ENCODE measurements around the gene SMIM26.

Gene SMIM26

DNA sequence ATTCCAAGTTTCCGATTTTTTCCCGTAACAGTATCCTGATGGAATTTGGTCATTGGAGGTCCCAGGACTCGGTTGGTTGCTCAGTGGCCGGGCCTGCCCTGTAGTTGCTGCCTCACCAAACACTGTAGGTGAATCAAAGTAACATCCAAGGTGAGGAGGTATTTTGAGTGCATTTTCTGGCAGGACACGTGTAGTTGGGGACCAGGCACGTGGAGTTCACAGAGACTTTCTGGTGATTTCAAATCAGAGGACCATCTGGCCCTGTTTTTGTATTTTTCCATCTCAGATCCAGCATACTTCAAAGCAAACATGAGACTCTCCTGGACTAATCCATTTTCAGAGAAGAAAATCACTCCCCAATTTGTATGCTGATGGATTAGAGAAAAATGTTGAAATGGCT is 10.7 kb downstream of the SMIM26 start:
- no peak for DNase-seq (ENCODE audit: low read depth)
- no peak overlapping the region for H3K4me3 ChIP-seq (ENCODE audit: low read depth, low read length)

DNA sequence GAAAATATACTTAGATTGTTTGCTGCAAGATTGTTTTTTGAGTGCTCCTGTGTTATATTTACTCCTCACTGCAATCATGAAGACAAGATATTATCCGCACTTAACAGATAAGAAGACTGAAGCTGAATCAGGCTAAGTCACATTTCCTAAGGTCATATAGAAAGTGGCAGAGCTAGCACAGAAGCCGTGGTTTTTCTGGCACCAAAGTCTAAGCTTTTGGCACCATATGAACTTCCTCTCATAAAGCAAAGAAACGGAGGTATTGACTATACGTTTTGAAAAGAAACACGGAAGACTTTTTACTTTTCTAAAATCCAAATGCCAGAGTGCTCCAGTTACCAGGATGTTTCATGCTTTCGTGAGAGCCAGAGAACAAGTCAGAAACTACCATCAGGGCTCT is 11.3 kb downstream of the SMIM26 start:
- H3K4me3 ChIP-seq (ENCODE audit: low read depth, low read length), result no peak overlapping the region
- DNase-seq (ENCODE audit: low read depth), result no peak

DNA sequence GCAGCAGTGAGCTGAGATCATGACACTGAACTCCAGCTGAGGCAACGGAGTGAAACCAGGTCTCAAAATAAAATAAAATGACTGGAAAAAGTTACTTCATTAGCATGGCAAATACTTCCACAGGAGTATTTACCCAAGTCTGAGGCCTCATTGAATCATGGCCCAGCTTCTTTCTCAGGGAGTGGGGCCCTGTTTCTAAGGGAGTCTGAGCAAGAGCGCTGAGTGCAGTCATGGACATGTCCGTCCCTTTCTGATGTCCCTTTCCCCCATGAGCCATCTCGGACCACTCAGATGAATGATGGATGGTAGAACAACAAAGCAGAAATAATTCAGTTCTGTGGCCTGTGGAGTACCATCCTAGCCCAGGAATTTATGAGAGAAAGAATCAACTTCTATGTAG is 12.8 kb downstream of the SMIM26 start:
- DNase-seq (ENCODE audit: low read depth), result no peak
- H3K4me3 ChIP-seq (ENCODE audit: low read depth, low read length), result no peak overlapping the region

DNA sequence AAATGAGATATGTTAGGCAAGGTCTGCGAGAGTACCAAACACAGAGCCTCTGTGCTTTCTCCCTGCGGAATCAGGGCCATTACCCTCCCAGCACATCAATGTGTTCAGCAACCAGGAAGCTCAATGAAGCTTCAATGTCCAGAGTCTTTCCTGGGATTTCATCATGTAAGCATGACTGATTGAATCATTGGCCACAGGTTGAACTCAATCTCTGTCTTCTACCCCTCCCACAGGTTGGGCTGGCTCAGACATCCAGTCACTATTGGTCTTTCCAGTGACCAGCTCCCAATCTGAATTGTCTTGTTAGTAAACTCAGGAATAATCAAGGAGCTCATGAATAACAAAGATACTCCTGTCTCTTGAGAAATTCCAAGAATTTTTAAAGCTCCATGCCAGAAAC is 17.9 kb downstream of the SMIM26 start:
- H3K4me3 ChIP-seq (ENCODE audit: low read depth, low read length), result no peak overlapping the region
- peak; percentile 56 for DNase-seq (ENCODE audit: low read depth)

DNA sequence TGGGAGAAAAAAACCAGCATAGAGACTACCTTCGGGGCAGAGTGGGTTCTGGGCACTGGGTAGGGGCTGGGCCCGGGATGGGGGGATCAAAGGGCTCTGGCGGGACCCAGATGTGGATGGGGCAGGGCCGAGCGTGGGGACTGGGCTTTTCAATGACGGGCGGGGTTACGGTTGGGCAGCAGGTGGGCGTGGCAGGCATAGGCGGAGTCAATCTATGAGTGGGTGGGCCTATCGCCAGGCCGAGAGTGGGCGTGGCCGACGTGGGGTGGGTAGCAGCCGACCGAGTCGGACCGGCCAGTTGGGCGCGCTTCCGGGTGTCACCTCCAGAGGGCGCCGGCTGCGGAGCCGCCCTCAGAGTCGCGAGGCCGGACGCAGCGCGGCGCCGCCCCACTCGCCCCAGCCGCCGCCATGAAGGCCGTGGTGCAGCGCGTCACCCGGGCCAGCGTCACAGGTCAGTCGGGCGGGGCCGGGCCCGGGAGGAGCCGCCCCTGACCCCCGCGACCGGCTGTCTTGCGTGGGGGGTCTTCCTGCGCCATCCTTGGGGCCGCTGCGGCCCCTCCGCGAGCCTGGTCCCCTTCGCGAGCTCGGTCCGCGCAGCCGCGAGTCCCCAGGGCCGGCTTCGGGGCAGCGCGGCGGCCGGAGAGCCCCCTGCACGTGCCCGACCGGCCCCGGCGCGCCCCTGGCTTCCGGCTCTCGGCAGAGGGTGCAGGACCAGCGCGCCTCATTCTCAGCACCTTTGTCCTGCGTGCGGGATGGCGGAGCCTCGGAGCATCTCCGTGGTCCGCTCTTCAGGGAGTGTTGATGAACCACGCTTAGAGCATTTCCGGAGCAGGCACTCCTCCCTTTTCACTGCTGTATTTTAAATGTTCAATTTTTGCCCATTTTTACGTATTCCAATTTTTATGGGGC is 20.7 kb downstream of the SMIM26 start, which contains the start of gene DTD1:
TSS of gene DTD1 (plus strand) at position 390 of the 909 bp plus-strand sequence. CDS start at position 409, 19 bp downstream.
- peak within 1 kb of the TSS; percentile 69 for H3K4me3 ChIP-seq (ENCODE audit: low read depth, low read length)
- peak; percentile 52 for DNase-seq (ENCODE audit: low read depth)

DNA sequence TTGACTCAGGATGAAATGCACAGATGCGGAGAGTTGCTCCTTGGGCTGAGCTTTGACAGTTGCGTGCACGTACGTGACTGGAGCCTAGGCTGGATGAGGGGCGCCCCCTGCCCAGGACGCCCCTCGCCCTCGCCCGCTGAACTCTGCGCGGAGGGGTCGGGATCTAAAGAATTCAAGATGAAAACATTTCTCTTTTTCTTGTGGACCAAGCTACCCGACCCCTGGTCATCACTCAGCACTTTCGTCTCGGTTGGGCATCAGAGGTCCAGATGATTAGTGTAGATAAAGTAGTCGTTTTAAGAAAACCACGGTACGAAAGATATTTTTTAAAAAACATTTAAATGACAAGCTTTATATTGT is 21.3 kb downstream of the SMIM26 start:
- DNase-seq (ENCODE audit: low read depth), result no peak
- peak overlapping the region; percentile 69 for H3K4me3 ChIP-seq (ENCODE audit: low read depth, low read length)

DNA sequence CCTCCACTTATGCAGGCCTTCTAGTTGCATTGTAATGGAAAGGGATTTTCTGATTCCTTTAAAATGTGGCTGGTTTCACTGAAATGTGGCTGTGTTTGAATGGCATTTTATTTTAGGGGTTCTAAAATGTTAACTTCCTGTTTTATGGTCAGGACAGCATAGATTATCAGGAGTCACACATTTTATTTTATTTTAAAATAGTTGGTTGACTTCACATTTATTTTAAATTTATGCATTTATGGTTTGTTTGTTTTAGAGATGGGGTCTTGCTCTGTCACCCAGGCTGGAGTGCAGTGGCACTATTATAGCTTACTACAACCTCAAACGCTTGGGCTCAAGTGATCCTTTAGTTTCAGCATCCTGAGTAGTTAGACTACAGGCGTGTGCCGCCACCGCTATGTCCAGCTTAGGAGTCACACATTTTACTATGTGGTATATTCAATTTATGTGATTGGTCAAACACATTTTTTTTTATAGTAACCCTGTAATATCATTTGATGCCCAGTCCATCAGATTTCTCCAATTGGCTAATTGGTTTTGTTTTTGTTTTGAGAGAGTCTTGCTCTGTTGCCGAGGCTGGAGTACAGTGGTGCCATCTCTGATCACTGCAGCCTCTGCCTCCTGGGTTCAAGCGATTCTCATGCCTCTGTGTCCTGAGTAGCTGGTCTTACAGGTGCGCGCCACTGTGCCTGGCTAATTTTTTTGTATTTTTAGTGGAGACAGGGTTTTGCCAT is 22.9 kb downstream of the SMIM26 start:
- no peak overlapping the region for H3K4me3 ChIP-seq (ENCODE audit: low read depth, low read length)
- no peak for DNase-seq (ENCODE audit: low read depth)

DNA sequence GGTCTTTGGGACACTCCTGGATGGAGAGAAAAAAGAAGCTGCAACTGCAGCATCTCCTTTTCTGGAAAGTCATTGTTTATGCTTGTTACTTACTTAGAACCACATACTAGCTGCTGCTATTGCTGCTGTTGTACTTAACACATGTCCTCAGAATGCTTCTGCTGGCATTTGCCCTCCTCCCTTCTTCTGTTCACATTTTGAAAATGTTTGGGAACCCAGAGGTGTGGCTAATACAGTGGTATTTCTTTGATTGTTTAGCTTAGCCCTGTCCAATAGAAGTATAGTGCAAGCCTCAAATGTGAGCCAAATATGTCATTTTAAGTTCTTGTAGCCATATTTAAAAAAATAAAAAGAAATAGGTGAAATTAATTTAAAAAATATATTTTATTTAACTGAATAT is 29.0 kb downstream of the SMIM26 start:
- DNase-seq (ENCODE audit: low read depth), result no peak
- no peak overlapping the region for H3K4me3 ChIP-seq (ENCODE audit: low read depth, low read length)

DNA sequence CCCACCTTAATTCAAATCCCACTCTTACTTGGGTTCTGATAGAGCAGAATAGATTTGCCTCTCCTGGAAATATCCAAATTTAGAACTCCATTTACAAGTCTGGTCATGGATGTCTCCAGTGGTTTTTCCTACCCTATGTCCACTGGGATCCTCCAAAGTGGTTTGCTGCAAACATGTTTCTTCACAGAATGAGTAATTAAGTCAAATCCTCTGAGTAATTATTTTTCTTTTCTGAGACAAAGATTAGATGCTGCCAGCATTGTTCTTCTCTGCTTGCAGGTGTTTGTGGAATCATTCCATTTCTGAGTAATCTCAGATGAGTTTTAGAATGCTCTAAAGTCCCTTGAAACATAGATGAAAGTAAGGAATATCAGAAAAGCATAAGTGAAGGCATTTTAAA is 42.5 kb downstream of the SMIM26 start:
- DNase-seq (ENCODE audit: low read depth), result no peak
- no peak overlapping the region for H3K4me3 ChIP-seq (ENCODE audit: low read depth, low read length)

DNA sequence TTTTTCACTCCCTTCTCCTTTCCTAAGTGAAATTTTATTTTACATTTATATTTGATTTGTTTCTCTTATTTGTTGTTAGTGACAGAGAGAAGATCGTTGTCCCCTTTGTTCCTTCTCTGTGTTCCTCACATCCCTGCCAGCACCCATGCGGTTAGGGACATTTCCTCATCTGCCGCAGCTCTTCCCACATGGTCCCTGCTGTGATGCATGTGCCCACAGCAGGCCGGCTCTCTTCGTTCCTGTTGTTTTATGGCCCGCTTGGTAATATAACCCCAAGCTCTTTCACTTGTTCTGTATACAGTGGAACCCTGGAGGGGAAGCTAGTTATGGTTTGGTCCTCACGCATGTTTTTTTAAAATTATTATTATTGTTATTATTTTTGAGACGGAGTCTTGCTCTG is 44.3 kb downstream of the SMIM26 start:
- H3K4me3 ChIP-seq (ENCODE audit: low read depth, low read length), result no peak overlapping the region
- no peak for DNase-seq (ENCODE audit: low read depth)

DNA sequence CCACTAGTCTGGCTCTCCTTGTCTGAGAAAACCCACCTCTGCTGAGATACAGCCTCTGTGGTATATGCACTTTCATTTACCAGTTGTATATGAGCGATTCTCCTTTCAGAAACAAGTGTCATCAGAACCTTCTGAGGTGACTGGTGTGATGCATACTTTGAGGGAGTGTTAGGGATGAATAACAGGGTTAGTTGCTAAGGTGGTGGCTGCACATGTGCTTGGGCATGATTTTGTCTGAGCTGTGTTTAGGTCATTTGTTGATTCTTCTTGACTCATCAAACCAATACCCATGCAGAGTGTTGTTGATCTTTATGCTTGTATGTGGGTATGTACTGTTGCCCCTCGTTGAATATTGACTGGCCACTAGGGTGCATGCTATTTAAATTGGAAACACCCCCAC is 46.3 kb downstream of the SMIM26 start:
- DNase-seq (ENCODE audit: low read depth), result no peak
- H3K4me3 ChIP-seq (ENCODE audit: low read depth, low read length), result no peak overlapping the region

DNA sequence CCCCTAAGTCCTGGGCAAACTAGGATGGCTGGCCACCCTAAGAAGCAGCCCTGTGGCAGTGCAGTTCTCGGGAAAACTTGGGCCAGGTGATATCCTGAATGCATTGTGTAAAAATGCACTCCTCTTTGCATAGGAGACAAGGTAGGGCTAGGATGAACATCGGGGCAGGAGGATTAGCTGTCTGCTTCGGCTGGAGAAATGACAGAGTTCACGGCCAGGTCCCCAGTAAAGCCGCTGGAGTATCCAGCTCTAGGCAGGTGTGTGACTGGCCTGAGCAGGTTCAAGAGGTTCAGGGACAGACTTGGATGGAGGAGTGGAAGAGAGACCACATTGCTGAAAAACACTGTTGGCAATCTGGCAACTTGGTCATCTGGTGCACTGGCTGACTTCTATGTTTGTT is 47.0 kb downstream of the SMIM26 start:
- no peak overlapping the region for H3K4me3 ChIP-seq (ENCODE audit: low read depth, low read length)
- DNase-seq (ENCODE audit: low read depth), result no peak

DNA sequence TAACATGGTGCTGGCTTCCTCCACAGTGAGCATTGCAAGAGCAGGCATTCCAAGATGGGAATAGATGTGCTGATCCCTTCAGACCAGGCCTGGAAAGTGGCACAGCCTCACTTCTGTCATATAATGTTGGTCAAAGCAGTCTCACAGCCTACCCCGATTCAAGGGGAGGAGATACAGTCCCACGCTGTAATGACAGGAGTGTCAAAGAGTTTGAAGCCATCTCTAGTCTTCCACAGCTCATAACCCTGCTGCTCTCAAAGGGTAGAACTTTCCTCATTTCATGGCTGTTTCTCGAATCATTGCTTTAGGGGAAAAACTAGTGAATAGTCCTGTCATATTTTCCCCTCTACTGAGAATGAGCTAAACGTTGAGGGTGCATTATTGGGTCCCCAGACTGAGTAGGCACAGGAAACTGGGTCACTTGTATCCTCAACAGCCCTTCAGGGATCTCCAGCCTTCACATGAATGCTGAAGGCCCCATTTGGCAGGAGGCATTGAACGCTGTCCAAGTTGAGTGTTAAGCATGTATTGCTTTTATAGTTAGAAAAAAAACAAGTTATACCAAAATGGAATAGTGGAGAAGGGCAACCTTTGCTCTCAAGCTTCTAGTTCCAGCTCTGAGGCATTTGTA is 47.9 kb downstream of the SMIM26 start:
- H3K4me3 ChIP-seq (ENCODE audit: low read depth, low read length), result no peak overlapping the region
- DNase-seq (ENCODE audit: low read depth), result no peak

Measured in skeletal muscle cell (primary cell).